ENCODE measurements around the gene CAMP. TPM values are rescaled to one million over a fixed set of nuclear protein-coding genes. Genes with fewer than 3 reads are reported as not detected.
"Not testable (repeated sequence)": the region's sequence is repeated elsewhere in the genome, so short reads cannot be mapped to it uniquely, and the experiment has no call there.

CAMP gene
- total RNA-seq, 2 donors from 2014 or later, result 2.4 TPM; not detected in 1

DNA sequence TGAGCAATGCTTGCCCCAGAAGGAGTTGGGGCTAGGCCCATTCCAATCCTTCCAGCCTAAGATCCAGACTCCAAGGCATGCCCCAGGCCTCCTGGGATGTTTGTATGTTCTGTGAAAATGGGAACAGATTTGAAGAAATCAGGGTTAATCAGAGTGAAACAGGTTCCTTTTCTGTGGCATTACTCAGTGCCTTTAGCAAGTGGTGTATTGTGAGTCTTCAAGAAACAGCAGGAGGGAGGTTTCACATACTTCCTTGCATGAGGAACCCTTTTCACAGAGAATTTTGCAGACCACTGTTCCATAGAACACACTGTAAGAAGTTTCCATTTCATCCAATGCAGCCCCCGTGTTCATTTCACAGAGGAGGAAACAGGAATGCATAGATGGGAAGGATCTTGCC lies 26.7 kb upstream of the CAMP start:
- WGBS, result 90% methylated on average over 1 of the region's 1 CpG
- TF ChIP-seq POLR2AphosphoS5 (IDR thresholded peaks at IDR 0.05), result no peak
- TF ChIP-seq POLR2A (IDR thresholded peaks at IDR 0.05), result no peak
- no peak for TF ChIP-seq CTCF (IDR thresholded peaks at IDR 0.05)
- H3K4me1 ChIP-seq (replicated peaks), result no peaks in the 10 kb centered on the region
- no peak overlapping the region for H3K4me3 ChIP-seq
- no peaks in the 10 kb centered on the region for H3K36me3 ChIP-seq
- no peak overlapping the region for H3K27ac ChIP-seq
- DNase-seq (ENCODE audit: low spot score), result no peak
- intact Hi-C loops (cut with DNase I), result no loop called here
- no peaks in the 10 kb centered on the region for H3K9me3 ChIP-seq
- no peaks in the 10 kb centered on the region for H3K27me3 ChIP-seq (replicated peaks; ENCODE audit: insufficient read depth)

GRCh38 chr3:48199117-48199516 lies 24.2 kb upstream of the CAMP start:
- Histone ChIP-seq H3K27me3 (replicated peaks; ENCODE audit: insufficient read depth) (no peaks in the 10 kb centered on the region), H3K9me3 (no peaks in the 10 kb centered on the region), H3K4me3 (no peak overlapping the region), H3K36me3 (no peaks in the 10 kb centered on the region), H3K27ac (no peak overlapping the region), H3K4me1 (replicated peaks) (no peaks in the 10 kb centered on the region)
- no peak for DNase-seq (ENCODE audit: low spot score)
- TF ChIP-seq POLR2AphosphoS5 (IDR thresholded peaks at IDR 0.05) (no peak), CTCF (IDR thresholded peaks at IDR 0.05) (no peak), POLR2A (IDR thresholded peaks at IDR 0.05) (no peak)
- intact Hi-C loops (cut with DNase I), result no loop called here

DNA sequence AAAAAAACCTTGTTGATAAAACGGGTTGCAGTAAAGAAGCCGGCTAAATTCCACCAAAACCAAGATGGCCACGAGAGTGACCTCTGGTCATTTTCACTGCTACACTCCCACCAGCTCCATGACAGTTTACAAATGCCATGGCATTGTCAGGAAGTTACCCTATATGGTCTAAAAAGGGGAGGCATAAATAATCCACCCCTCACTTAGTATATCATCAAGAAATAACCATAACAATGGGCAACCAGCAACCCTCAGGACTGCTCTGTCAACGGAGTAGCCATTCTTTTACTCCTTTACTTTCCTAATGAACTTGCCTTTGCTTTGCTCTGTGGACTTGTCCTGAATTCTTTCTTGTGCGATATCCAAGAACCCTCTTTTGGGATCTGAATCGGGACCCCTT lies 20.7 kb upstream of the CAMP start:
- Histone ChIP-seq H3K4me1 (replicated peaks) (no peaks in the 10 kb centered on the region), H3K36me3 (no peaks in the 10 kb centered on the region), H3K27ac (no peak overlapping the region), H3K27me3 (replicated peaks; ENCODE audit: insufficient read depth) (no peaks in the 10 kb centered on the region), H3K9me3 (no peaks in the 10 kb centered on the region), H3K4me3 (no peak overlapping the region)
- WGBS, result 81% methylated on average over 6 of the region's 6 CpGs
- DNase-seq (ENCODE audit: low spot score), result no peak
- no peak for TF ChIP-seq POLR2AphosphoS5 (IDR thresholded peaks at IDR 0.05)
- no peak for TF ChIP-seq POLR2A (IDR thresholded peaks at IDR 0.05)
- no peak for TF ChIP-seq CTCF (IDR thresholded peaks at IDR 0.05)
- intact Hi-C loops (cut with DNase I), result no loop called here

- Histone ChIP-seq H3K4me3 (no peak overlapping the region), H3K36me3 (no peaks in the 10 kb centered on the region), H3K27ac (no peak overlapping the region), H3K27me3 (replicated peaks; ENCODE audit: insufficient read depth) (no peaks in the 10 kb centered on the region), H3K9me3 (no peaks in the 10 kb centered on the region), H3K4me1 (replicated peaks) (no peaks in the 10 kb centered on the region)
- 58% methylated on average over 3 of the region's 3 CpGs for WGBS
- intact Hi-C loops (cut with DNase I), result no loop called here
- TF ChIP-seq POLR2A (IDR thresholded peaks at IDR 0.05) (no peak), CTCF (IDR thresholded peaks at IDR 0.05) (no peak), POLR2AphosphoS5 (IDR thresholded peaks at IDR 0.05) (no peak)
- no peak for DNase-seq (ENCODE audit: low spot score)
Measured at GRCh38 chr3:48208076-48208475, 15.2 kb upstream of the CAMP start.

GRCh38 chr3:48209445-48209844 lies 13.8 kb upstream of the CAMP start:
- DNase-seq (ENCODE audit: low spot score), result no peak
- Histone ChIP-seq H3K36me3 (no peaks in the 10 kb centered on the region), H3K27ac (no peak overlapping the region), H3K4me1 (replicated peaks) (no peaks in the 10 kb centered on the region), H3K9me3 (no peaks in the 10 kb centered on the region), H3K4me3 (no peak overlapping the region), H3K27me3 (replicated peaks; ENCODE audit: insufficient read depth) (no peaks in the 10 kb centered on the region)
- TF ChIP-seq POLR2A (IDR thresholded peaks at IDR 0.05) (no peak), POLR2AphosphoS5 (IDR thresholded peaks at IDR 0.05) (no peak), CTCF (IDR thresholded peaks at IDR 0.05) (no peak)
- intact Hi-C loops (cut with DNase I), result no loop called here
- 96% methylated on average over 4 of the region's 4 CpGs for WGBS

DNA sequence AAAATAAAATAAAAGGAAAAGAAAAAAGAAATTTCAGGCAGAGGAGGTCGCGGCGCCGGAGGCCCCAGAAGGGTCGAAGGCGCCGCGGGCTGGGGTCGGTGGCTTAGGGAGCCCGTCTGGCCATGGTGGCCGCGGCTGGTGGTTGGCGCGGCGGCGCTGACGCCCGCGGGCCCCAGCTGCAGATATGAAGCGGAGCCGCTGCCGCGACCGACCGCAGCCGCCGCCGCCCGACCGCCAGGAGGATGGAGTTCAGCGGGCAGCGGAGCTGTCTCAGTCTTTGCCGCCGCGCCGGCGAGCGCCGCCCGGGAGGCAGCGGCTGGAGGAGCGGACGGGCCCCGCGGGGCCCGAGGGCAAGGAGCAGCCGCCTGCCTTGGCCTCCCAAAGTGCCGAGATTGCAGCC lies 12.8 kb upstream of the CAMP start:
- H3K27me3 ChIP-seq (replicated peaks; ENCODE audit: insufficient read depth); DNase-seq (ENCODE audit: low spot score); intact Hi-C loops (cut with DNase I); H3K27ac ChIP-seq; H3K36me3 ChIP-seq; H3K4me3 ChIP-seq; H3K9me3 ChIP-seq; H3K4me1 ChIP-seq (replicated peaks): not testable (repeated sequence)
- WGBS, result 92% methylated on average over 30 of the region's 48 CpGs

DNA sequence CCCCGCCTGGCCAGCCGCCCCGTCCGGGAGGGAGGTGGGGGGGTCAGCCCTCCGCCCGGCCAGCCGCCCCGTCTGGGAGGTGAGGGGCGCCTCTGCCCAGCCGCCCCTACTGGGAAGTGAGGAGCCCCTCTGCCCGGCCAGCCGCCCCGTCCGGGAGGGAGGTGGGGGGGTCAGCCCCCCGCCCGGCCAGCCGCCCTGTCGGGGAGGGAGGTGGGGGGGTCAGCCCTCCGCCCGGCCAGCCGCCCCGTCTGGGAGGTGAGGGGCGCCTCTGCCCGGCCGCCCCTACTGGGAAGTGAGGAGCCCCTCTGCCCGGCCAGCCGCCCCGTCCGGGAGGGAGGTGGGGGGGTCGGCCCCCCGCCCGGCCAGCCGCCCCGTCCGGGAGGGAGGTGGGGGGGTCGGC lies 11.5 kb upstream of the CAMP start:
- H3K4me1 ChIP-seq (replicated peaks); H3K36me3 ChIP-seq; H3K9me3 ChIP-seq; intact Hi-C loops (cut with DNase I); H3K27ac ChIP-seq; DNase-seq (ENCODE audit: low spot score); H3K27me3 ChIP-seq (replicated peaks; ENCODE audit: insufficient read depth); H3K4me3 ChIP-seq: not testable (repeated sequence)
- no CpG with 5 or more reads among the region's 36 CpGs for WGBS
